Epidermal melanocyte (primary cell): Measurements from ENCODE around the gene CBX7.

Experiments used
- DNase-seq: peaks from one replicate; pipeline ENCODE4 v3.0.0; 2011; ENCODE audit warnings: low spot score; ENCODE audit not compliant: insufficient read length

The CBX7 gene

GRCh38 chr22:39148026-39148726, 4.3 kb downstream of the CBX7 start:
- no peak for DNase-seq

- DNase-seq, result no peak
Measured at GRCh38 chr22:39147335-39148025, 5.0 kb downstream of the CBX7 start.

DNA sequence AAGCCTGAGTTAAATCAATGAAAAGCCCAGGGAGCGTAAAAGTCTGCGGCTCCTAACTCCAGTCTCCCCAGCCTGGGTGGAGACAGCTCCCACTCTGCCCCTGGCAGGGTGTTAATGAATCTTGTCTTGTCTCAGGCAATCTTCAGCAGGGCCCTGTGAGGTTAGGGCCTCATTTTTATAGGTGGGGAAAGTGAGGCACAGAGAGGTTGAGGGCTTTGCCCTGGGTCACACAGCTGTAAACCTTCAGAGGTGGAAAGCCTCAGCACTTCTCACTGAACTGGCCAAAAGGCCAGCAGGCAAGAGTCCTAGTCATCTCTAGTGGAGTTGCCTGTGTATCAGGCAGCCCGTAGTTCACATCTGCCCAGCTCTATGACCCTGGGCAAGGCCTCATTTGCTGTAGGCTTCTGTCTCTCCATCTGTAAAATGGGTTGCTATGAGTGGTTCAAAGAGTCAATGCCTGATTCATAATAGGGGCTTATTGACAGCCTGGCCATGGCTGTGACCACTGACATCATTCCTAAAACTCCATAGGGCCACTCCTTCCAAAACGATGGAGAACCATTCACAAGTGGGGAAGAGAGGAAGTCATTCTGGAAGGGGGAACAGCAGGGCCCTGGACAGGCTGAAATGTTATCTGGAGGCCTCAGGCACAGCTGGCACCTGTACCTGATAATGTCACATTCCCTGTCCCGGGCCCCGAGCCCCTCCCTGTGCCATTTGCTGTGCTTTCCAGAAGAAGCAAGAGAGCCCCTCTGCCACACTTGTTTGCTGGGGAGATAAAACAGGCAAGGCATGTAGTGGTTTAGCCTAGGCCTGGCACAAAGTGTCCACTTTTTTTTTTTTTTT, 6.0 kb downstream of the CBX7 start:
- no peak for DNase-seq

DNA sequence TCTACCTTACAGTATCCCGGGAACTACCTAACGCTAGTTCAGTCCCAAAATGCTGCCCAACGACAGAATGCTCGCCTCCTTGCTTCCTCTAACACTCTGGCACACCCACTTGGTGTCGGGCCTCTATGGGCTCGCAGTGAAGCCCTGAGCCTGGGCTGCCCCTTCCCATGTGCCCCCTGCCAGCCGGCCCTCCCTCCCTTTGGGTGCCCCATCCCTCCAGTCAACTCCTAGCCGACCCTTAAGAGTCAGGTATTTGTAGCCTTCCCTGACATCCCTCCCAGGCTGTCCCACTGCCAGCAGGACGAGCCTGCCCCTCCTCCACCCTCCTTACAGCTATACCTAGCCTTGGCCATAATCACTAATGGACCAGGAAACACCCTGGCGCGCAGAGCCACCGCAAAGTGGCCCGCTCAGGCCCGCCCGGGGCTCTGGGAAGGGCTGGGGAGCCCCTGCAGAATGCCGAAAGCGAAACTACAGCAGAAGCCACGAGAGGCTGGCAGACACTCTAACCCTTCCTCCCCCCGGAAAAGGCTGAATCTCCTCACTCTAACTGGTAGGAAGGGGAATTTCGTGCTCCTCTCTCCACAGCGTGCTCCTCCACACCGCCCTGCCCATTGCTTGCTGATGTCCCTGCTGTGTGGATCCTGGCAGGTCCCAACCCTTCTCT, 8.2 kb downstream of the CBX7 start:
- DNase-seq, result peak; percentile 58

DNA sequence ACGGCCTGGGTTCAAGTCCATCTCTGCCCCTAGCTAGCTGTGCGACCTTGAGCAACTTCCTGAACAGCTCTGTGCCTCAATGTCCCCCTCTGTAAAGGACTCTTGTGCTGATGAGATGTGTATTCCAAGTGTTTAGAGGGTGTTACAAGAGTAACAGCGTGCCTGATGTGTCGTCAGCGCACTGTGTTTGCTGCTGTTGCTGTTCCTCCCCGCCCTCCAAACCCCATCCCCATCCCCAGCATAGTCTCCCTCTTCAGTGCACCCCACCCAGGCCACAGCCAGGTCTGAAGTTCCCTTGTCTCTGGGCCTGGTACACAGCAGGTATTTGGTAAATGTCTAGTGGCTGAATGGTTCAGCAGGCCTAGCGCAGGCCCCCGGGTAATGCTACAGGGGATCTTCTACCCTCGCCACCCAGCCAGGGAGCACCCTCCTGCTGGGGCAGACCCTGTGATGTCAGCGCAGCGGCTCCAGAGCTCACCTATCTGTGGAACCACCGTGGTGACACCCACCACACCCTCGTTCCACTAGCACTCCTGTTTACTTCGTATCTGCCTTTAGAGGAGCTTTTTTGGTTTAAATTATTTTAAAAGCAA, 10.3 kb downstream of the CBX7 start:
- DNase-seq, result no peak

DNA sequence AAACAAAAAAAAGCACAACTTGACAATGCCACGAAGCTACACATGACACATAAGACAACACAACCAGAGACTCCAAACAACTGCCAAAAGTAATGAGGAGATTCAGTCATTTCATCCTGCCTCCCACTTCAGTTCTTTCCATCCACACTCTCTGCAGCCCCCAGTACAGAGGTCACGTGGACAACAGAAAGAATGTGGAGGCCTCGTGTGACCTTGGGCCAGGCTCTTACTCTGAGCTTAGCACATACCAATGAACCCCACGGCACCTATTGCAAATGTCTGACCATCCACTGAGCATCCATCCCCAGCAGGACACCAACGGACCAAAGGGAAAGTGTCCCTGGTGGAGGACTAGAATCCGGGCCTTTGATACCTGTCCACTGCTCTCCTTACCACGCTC, 12.5 kb downstream of the CBX7 start:
- DNase-seq, result no peak

- DNase-seq, result no peak
Measured at GRCh38 chr22:39138357-39138997, 14.0 kb downstream of the CBX7 start.

- DNase-seq, result no peak
Measured at GRCh38 chr22:39136317-39136716, 16.2 kb downstream of the CBX7 start.

DNA sequence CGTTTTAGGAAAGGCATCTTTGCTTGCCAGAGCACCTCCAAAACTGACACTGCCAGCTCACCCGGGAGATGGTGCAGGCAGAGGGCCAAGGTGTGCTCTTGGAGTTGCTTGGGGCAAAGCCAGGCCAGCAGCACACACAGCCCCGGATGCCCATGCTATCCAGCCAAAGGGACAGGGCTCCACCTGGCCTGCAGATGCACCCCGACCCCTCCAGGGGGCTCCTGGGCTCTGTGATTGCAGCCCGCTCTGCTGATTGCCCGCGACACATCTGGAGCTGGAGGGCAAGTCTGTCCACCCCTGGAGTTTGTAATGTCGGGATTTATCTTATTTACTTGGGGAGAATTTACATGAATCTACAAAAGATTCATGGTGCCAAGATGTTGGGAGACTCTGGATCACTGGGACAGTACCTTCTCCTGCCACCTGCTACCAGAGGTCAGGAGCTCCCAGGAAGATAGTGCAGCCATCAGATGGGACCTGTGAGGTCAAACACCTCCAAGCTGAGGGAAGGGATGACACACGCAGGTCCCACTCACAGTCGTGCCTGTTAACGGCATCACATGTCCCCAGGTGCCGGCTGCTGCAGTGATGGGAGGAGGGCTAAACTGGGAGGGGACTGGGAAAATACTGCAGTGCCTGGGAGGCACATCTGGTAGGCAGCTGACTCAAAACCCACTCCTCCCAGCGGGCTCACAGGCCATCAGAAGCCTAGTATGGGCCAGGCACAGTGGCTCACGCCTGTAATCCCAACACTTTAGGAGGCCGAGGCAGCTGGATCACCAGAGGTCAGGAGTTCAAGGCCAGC, 17.2 kb downstream of the CBX7 start:
- no peak for DNase-seq

DNA sequence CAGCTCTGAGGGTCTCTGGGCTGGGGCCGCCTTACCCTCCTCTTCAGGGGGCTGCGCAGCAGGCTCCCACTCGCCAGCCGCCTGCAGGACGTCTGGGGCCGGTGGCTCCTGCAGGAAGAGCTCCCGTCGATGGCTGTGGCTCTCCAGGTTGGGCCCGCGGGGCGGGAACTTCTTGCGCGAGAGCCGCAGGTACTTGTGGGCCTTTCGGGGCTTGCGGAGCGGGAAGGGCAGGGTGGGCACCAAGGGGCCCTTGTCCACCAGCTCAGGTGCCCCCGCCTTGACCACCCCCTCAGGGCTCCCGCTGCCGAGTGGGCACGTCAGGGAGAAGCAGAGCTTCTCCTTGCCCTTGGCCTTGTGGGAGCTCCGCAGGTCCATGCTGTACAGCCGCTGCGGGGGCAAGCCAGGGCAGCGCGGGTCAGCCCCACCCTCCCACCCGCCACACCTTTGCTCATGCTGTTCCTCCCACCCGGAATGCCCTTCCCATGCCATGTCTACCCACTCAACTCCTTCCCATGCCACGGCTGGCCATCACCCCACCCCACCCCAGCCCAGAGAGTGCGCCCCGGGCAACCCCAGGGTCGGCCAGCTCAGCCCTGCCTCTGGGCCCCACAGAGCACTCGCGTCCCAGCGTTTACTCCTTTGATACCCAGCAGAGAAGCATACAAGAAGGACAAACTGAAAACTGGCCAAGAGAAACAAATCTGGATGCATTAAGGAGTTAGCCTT, 18.0 kb downstream of the CBX7 start:
- no peak for DNase-seq

GRCh38 chr22:39133871-39134270, 18.6 kb downstream of the CBX7 start:
- DNase-seq, result no peak

GRCh38 chr22:39132871-39133524, 19.5 kb downstream of the CBX7 start:
- no peak for DNase-seq

DNA sequence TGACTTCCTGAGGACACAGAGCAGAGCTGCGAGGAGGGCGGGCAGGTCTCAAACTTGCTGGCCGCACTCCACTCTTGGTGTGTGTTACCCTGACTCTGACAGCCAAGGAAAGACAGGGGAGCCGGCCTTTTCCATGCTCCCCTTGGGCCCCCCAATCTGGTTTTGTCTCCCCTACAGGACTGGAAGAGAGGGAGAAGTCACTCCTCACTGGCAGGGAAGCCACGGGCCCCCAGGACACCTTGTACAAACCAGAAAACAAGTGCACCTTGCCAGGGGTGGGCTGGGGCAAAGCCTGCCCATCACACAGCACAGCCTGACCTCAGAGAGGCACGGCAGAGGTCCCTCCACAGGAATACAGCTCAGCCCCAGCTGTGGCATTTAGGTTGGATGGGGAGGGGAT, 20.2 kb downstream of the CBX7 start:
- DNase-seq, result no peak

- no peak for DNase-seq
Measured at GRCh38 chr22:39130892-39131855, 21.3 kb downstream of the CBX7 start.

- no peak for DNase-seq
Measured at GRCh38 chr22:39130152-39130704, 22.3 kb downstream of the CBX7 start.

GRCh38 chr22:39129746-39130145, 22.7 kb downstream of the CBX7 start:
- DNase-seq, result no peak

DNA sequence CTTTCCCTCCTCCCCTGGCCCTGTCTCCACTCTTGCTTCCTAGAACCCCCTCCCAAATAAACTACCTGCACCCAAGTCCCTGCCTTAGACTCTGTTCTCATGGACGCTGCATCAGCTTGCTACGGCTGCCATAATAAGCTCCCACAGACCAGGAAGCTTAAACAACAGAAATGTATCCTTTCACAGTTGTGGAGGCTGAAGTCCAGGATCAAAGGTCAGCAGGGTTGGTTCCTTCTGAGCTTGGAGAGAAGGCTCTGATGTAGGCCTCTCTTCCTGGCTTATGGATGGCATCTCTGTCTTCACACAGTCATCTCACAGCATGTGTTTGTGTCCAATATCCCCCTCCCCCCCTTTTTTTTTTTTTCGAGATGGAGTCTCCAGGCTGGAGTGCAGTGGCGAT, 23.4 kb downstream of the CBX7 start:
- no peak for DNase-seq
